Breast epithelium (tissue), 4 donors: ENCODE results near the gene CREB3L1. TPM values are rescaled to one million over a fixed set of nuclear protein-coding genes. Genes with fewer than 3 reads are reported as not detected.
"Not testable (repeated sequence)": the region's sequence is repeated elsewhere in the genome, so short reads cannot be mapped to it uniquely, and the experiment has no call there.

Source experiments
- DNase-seq, 2 donors: peaks; one replicate each; pipeline ENCODE4 v3.0.0-alpha.2; 2019; ENCODE audit warnings: low spot score in 2 of 2
- H3K27ac ChIP-seq, 2 donors: fragments of 200-600 bp; sonication (generic) in 1 of 2; one replicate each; pipeline ENCODE4 v1.5.1; 2016 to 2019; ENCODE audit warnings: mild to moderate bottlenecking in 1 of 2
- H3K27me3 ChIP-seq, 2 donors: fragments of 200-600 bp; sonication (generic) in 1 of 2; one replicate each; pipeline versions ENCODE4 v1.5.1 to v1.6.0; 2017 to 2019; ENCODE audit warnings: control low read depth in 1 of 2, mild to moderate bottlenecking in 1 of 2
- H3K36me3 ChIP-seq: fragments of 200-600 bp; one replicate; pipeline ENCODE4 v1.5.1; 2019
- H3K4me1 ChIP-seq, 2 donors: fragments of 200-600 bp; sonication (generic); one replicate each; pipeline ENCODE4 v1.5.1; 2016 to 2019; ENCODE audit warnings: control low read depth in 1 of 2
- H3K4me3 ChIP-seq, 3 donors: fragments of 200-600 bp; sonication (generic); 1 replicate in 2 of 3; 2 replicates in 1 of 3; pipeline ENCODE4 v1.5.1; 2016 to 2019; ENCODE audit warnings: mild to moderate bottlenecking in 3 of 3, moderate library complexity in 2 of 3
- H3K9me3 ChIP-seq, 2 donors: fragments of 200-600 bp; sonication (generic) in 1 of 2; one replicate each; pipeline ENCODE4 v1.5.1; 2016 to 2019; ENCODE audit warnings: control low read depth in 1 of 2
- CTCF ChIP-seq, 3 donors: fragments of 450-650 bp; IDR thresholded peaks; one replicate each; pipeline ENCODE4 v1.5.1; 2016 to 2017; ENCODE audit warnings: antibody characterized with exemption in 3 of 3, mild to moderate bottlenecking in 3 of 3, moderate library complexity in 3 of 3
- POLR2A ChIP-seq: fragments of 450-650 bp; IDR thresholded peaks from one replicate; pipeline ENCODE4 v1.6.1; 2016; ENCODE audit warnings: antibody characterized with exemption, mild to moderate bottlenecking, moderate library complexity
- POLR2AphosphoS5 ChIP-seq, 3 donors: sonication (generic); formaldehyde crosslinking; IDR thresholded peaks; one replicate each; pipeline ENCODE4 v1.6.1; 2017; ENCODE audit warnings: antibody characterized with exemption in 3 of 3
- intact Hi-C: fragments of 100-400 bp; cut with DNase I; formaldehyde crosslinking; loops from one replicate; pipeline ENCODE4 v1.15.1; 2023; ENCODE audit warnings: low total_unique reads
- total RNA-seq, 3 donors: library from RNA; depleted of rRNA; stranded (reverse); fragments of >200 nt; gene quantifications; one replicate each; pipeline ENCODE4 v1.1.0, GENCODE V29; 2016

Gene CREB3L1
- total RNA-seq, 3 donors from 2014 or later: 1.6 to 5.1 (median 2.0) TPM

DNA sequence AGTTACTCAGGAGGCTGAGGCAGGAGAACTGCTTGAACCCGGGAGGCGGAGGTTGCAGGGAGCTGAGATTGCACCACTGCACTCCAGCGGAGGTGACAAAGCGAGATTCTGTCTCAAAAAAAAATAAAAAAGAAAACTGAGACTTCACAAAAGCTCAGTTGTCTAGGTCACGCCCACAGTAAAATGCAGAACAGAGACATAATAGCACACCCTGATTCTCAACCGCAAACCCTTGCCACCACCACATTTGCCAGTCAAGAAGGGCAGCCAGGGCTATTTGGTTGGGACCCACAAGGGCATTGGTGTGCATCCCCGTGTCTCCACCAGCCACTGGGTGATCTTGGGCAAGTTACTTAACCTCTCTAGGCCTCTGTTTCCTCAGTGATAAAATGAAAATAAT, 25.4 kb downstream of the CREB3L1 start:
- Histone ChIP-seq H3K4me3 (no peak overlapping the region), H3K27ac (no peak overlapping the region), H3K9me3 (no peaks in the 10 kb centered on the region), H3K36me3 (no peaks in the 10 kb centered on the region), H3K27me3 (no peaks in the 10 kb centered on the region), H3K4me1 (no peaks in the 10 kb centered on the region)
- DNase-seq: no peak
- intact Hi-C loops: no loop called here
- TF ChIP-seq POLR2A (no peak), POLR2AphosphoS5 (IDR thresholded peaks at IDR 0.05) (no peak), CTCF (IDR thresholded peaks at IDR 0.05) (no peak)

GRCh38 chr11:46304036-46304435, 26.6 kb downstream of the CREB3L1 start:
- H3K27ac ChIP-seq, H3K9me3 ChIP-seq, DNase-seq, H3K4me1 ChIP-seq, H3K27me3 ChIP-seq, intact Hi-C loops, H3K4me3 ChIP-seq, H3K36me3 ChIP-seq: not testable (repeated sequence)

GRCh38 chr11:46304605-46305179, 27.2 kb downstream of the CREB3L1 start:
- TF ChIP-seq CTCF (IDR thresholded peaks at IDR 0.05) (no peak), POLR2AphosphoS5 (IDR thresholded peaks at IDR 0.05) (no peak)
- no peaks in the 10 kb centered on the region for H3K27me3 ChIP-seq
- DNase-seq: no peak
- H3K4me3 ChIP-seq: no peak overlapping the region
- no peaks in the 10 kb centered on the region for H3K4me1 ChIP-seq
- no peak overlapping the region for H3K27ac ChIP-seq
- H3K36me3 ChIP-seq: no peaks in the 10 kb centered on the region
- H3K9me3 ChIP-seq: no peaks in the 10 kb centered on the region
- intact Hi-C loops: no loop called here

DNA sequence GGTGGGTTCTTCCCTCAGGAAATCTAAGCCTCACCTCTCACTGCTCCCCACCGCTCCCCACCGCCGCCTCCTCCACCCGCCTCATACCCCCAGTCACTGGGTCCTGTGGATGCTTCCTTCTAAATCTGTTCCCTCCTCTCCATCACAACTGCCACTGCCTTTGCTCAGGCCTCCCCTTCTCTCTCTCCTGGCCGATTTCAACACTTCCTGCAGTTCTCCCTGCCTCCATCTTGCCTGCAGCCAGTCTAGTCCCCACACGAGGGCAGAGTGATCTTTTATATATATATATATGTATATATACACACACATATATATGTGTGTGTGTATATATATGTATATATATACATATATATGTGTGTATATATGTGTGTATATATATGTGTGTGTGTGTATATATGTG, 27.8 kb downstream of the CREB3L1 start:
- TF ChIP-seq CTCF (IDR thresholded peaks at IDR 0.05) (no peak), POLR2A (no peak), POLR2AphosphoS5 (IDR thresholded peaks at IDR 0.05) (no peak)
- no peak overlapping the region for H3K4me3 ChIP-seq
- no peaks in the 10 kb centered on the region for H3K9me3 ChIP-seq
- no peaks in the 10 kb centered on the region for H3K36me3 ChIP-seq
- H3K4me1 ChIP-seq: no peaks in the 10 kb centered on the region
- no peak overlapping the region for H3K27ac ChIP-seq
- intact Hi-C loops: no loop called here
- no peak for DNase-seq
- H3K27me3 ChIP-seq: no peaks in the 10 kb centered on the region

- Histone ChIP-seq H3K27me3 (no peaks in the 10 kb centered on the region), H3K27ac (no peak overlapping the region), H3K4me3 (no peak overlapping the region), H3K9me3 (no peaks in the 10 kb centered on the region), H3K4me1 (no peaks in the 10 kb centered on the region), H3K36me3 (no peaks in the 10 kb centered on the region)
- no peak for DNase-seq
- intact Hi-C loops: no loop called here
- no peak for TF ChIP-seq CTCF (IDR thresholded peaks at IDR 0.05)
- no peak for TF ChIP-seq POLR2AphosphoS5 (IDR thresholded peaks at IDR 0.05)
- no peak for TF ChIP-seq POLR2A
Observed at GRCh38 chr11:46306296-46306853, 28.9 kb downstream of the CREB3L1 start.

DNA sequence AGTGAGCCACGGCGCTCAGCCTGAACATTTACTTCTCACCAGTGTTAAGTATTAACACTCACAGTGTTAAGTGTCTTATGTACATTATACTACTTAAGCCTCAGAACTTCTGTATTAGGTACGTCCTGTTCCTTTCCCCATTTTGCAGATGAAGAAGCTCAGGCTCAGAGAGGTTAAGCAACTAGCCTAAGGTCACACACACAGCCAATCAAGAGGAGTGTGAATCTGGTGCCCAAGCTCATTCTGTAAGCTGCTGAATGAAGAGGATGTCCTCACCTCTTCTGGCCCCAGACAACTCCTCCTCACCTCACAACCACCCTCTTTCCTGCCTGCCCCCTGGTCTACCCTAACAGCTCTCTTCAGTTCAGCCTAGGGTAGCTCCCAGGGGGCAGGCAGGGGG, 29.9 kb downstream of the CREB3L1 start:
- no peaks in the 10 kb centered on the region for H3K9me3 ChIP-seq
- H3K4me1 ChIP-seq: no peaks in the 10 kb centered on the region
- H3K27ac ChIP-seq: no peak overlapping the region
- no peak for TF ChIP-seq CTCF (IDR thresholded peaks at IDR 0.05)
- TF ChIP-seq POLR2A: no peak
- H3K4me3 ChIP-seq: no peak overlapping the region
- H3K27me3 ChIP-seq: no peaks in the 10 kb centered on the region
- no peaks in the 10 kb centered on the region for H3K36me3 ChIP-seq
- no peak for DNase-seq
- intact Hi-C loops: no loop called here
